Kidney epithelial cell (primary cell): ENCODE data around the gene SMIM22. TPM values are rescaled to one million over a fixed set of nuclear protein-coding genes. Genes with fewer than 3 reads are reported as not detected.

Source experiments
- DNase-seq: peaks from one replicate; pipeline ENCODE4 v3.0.0-alpha.2; 2010; ENCODE audit warnings: low read depth
- H3K27me3 ChIP-seq: 2 replicates; pipeline ENCODE4 v1.6.0; 2011; ENCODE audit warnings: low read length; ENCODE audit not compliant: control insufficient read depth, insufficient read depth
- H3K36me3 ChIP-seq: 2 replicates; pipeline ENCODE4 v1.5.1; 2011; ENCODE audit warnings: low read length; ENCODE audit not compliant: control insufficient read depth, insufficient read depth
- H3K4me3 ChIP-seq: 2 replicates; pipeline ENCODE4 v1.5.1; 2011; ENCODE audit warnings: low read depth, mild to moderate bottlenecking, control low read depth, low read length
- total RNA-seq: library from RNA; depleted of rRNA; stranded (reverse); fragments of >200 nt; gene quantifications from 2 replicates; pipeline ENCODE4 v1.2.3, GENCODE V29; 2015
- TF ChIP-seq, protein P1 (sequence below): IDR thresholded peaks from 2 replicates; pipeline ENCODE4 v1.5.1; 2011; ENCODE audit warnings: mild to moderate bottlenecking, moderate library complexity, low read length, control low read depth, inconsistent platforms; ENCODE audit not compliant: insufficient read depth, poor library complexity, severe bottlenecking

The SMIM22 gene
- total RNA-seq, 1 donor from 2014 or later = not detected

DNA sequence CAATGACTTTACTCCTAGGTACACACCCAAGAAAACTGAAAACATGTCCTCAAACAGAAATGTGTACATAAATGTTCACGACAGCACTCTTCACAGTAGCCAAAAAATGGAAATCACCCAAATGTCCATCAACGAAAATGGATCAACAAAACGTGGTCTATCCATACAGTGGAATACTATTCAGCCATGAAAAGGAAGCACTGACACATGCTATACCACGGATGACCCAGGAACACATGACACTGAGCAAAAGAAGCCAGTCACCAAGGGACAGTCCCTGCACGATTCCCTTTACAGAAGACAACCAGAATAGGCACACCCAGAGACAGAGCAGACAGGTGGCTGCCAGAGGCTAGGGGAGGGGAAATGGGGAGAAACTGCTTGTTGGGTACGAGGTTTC is 39.5 kb upstream of the SMIM22 start:
- DNase-seq = no peak
- TF ChIP-seq, protein P1, sequence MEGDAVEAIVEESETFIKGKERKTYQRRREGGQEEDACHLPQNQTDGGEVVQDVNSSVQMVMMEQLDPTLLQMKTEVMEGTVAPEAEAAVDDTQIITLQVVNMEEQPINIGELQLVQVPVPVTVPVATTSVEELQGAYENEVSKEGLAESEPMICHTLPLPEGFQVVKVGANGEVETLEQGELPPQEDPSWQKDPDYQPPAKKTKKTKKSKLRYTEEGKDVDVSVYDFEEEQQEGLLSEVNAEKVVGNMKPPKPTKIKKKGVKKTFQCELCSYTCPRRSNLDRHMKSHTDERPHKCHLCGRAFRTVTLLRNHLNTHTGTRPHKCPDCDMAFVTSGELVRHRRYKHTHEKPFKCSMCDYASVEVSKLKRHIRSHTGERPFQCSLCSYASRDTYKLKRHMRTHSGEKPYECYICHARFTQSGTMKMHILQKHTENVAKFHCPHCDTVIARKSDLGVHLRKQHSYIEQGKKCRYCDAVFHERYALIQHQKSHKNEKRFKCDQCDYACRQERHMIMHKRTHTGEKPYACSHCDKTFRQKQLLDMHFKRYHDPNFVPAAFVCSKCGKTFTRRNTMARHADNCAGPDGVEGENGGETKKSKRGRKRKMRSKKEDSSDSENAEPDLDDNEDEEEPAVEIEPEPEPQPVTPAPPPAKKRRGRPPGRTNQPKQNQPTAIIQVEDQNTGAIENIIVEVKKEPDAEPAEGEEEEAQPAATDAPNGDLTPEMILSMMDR = no peak
- Histone ChIP-seq H3K4me3 (no peak overlapping the region), H3K36me3 (peaks cover 3% of the 10 kb centered on the region), H3K27me3 (no peaks in the 10 kb centered on the region)

DNA sequence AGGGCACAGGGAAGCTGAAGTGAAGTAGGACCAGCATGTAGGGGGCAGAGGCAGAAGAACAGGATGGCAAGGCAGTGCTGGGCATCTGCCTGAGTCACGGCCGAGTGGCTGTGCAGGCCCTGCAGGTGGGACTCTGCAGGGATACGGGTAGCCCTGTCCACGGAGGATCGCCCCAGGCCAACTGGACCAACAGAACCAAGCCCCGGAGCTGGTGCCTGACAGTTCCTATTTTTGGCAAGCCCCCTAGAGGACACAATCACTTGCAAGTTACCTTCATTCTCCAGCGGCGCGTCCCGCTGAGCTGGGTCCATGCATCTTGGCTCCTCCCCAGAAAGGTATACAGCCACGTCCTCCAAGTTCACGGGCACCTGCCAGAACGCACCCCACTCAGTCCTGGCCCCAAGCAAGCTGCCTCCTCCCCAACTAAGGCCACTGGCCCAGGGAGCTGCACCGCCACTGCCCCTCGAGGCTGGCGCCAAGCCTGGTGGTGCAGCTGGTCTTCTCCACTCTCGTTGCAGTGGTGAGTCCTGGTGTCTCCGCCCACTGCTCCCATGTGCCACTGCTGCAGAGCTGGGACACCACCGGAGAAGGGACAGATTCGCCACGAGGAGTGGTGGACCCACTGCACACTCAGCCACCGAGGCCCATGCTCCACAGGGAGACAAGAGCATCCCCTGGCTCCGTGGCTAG is 34.8 kb upstream of the SMIM22 start:
- Histone ChIP-seq H3K36me3 (peaks cover 8% of the 10 kb centered on the region), H3K4me3 (no peak overlapping the region), H3K27me3 (no peaks in the 10 kb centered on the region)
- DNase-seq = no peak
- TF ChIP-seq, protein P1 = no peak

DNA sequence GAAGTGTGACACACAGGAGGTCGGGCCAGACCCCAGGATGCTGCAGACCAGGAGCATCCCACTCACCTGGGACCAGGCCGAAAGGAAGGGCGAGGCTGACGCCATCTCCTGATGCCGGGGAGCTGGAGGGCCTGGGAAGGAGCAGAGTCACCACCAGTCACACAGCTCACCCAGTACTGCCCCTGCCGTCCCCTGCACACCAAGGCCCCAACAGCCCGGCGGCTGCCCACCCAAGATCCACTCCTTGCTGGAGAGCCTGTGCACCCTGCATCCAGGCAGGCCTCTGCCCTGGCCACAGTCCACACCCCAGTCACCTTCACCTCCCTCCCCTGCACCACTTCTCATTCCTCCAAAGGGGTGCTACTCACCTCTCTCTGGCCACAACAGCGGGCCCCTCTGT is 33.0 kb upstream of the SMIM22 start:
- Histone ChIP-seq H3K27me3 (no peaks in the 10 kb centered on the region), H3K36me3 (peaks cover 8% of the 10 kb centered on the region), H3K4me3 (no peak overlapping the region)
- TF ChIP-seq, protein P1 = no peak
- no peak for DNase-seq

DNA sequence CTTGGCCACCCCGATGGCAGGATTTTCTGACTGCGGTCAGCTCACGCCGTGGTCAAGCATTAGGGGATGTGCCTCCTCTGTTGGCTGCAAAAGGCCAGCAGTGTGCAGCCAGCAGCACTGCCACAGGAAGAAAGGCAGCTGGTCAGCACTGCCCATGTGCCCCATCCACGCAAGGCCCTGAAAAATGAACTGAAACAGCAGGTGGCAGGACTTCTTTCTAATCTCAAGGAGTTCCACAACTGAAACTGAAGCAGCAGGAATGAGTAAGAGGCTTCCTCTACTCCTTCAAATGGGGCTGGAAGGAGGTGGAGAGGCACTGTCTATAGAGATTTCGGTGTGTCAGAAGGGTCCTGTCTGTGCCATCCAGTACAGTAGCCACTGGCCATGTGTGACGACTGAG is 31.4 kb upstream of the SMIM22 start:
- TF ChIP-seq, protein P1 = no peak
- DNase-seq = no peak

DNA sequence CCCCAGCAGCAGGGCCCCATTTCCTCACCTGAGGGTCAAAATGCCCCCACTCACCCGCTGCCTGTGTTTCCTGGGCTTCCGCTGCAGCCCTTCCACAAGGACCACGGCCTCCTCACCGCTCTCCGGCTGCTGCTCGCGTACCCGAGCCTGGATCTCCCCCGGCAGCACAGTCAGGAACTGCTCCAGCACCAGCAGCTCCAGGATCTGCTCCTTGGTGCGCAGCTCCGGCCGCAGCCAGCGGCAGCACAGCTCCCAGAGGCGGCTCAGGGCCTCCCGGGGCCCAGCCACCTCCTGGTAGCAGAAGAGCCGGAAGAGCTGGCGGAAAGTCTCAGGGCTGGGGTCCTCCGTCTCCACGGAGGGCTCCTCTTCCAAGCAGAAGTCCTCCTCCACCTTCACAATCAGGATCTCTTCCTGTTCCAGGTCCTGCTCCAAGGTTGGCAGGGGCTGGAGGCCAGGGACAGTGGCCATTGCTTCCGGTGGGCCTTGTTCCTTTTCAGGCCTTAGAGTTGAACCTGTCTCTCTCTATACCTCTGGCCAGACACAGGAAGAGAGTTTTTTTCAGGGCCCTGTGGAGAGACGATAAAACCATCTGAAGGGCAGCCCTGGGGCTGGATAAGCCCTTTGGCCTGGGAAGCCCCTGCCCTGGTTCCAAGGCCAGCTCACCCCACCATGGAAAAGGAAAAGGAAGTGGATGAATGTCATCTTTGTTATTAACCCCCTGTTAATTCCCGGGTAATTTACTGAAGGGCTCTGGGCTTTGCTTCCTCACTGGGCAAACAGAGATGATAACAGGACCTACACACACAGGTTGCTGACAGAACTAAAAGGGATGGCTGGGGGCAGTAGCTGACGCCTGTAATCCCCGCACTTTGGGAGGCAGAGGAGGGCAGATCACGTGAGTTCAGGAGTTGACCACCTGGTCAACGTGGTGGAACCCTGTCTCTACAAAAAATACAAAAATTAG is 29.4 kb upstream of the SMIM22 start:
- TF ChIP-seq, protein P1 = no peak
- Histone ChIP-seq H3K27me3 (no peaks in the 10 kb centered on the region), H3K4me3 (peak overlapping the region; percentile 75), H3K36me3 (peaks cover 6% of the 10 kb centered on the region)
- no peak for DNase-seq

More for the DNA sequence above, 31.4 kb upstream of the SMIM22 start:
- H3K27me3 ChIP-seq = no peaks in the 10 kb centered on the region
- peaks cover 8% of the 10 kb centered on the region for H3K36me3 ChIP-seq
- no peak overlapping the region for H3K4me3 ChIP-seq
